Right lobe of liver (tissue), 6 donors: ENCODE results near the gene DDX54. TPM values are rescaled to one million over a fixed set of nuclear protein-coding genes. Genes with fewer than 3 reads are reported as not detected.

ENCODE experiments used
- ATAC-seq, 4 donors: fragments of 200-7000 bp; cut with Tn5 transposase; one replicate each; pipeline ENCODE4 v1.9.1; 2020; ENCODE audit warnings: mild to moderate bottlenecking in 4 of 4, moderate library complexity in 4 of 4
- DNase-seq, 3 donors: peaks; one replicate each; pipeline ENCODE4 v3.0.0-alpha.2; 2020
- H3K27ac ChIP-seq, 3 donors: fragments of 200-600 bp; one replicate each; pipeline ENCODE4 v1.8.0; 2022
- H3K27me3 ChIP-seq, 2 donors: fragments of 200-600 bp; one replicate each; pipeline ENCODE4 v1.8.0; 2022
- H3K36me3 ChIP-seq, 4 donors: fragments of 200-600 bp; sonication (generic) in 1 of 4; one replicate each; pipeline versions ENCODE4 v1.5.1 to v1.8.0; 2017 to 2022; ENCODE audit warnings: control low read depth in 1 of 4
- H3K4me1 ChIP-seq, 4 donors: fragments of 200-600 bp; sonication (generic) in 1 of 4; one replicate each; pipeline versions ENCODE4 v1.5.1 to v1.8.0; 2017 to 2022; ENCODE audit warnings: control low read depth in 1 of 4
- H3K4me3 ChIP-seq, 3 donors: fragments of 200-600 bp; one replicate each; pipeline ENCODE4 v1.8.0; 2022
- H3K9me3 ChIP-seq, 4 donors: fragments of 200-600 bp; sonication (generic) in 1 of 4; one replicate each; pipeline versions ENCODE4 v1.5.1 to v1.8.0; 2017 to 2022; ENCODE audit warnings: control low read depth in 1 of 4
- POLR2A ChIP-seq: fragments of 450-650 bp; IDR thresholded peaks from one replicate; pipeline ENCODE4 v1.6.1; 2017; ENCODE audit warnings: antibody characterized with exemption, mild to moderate bottlenecking
- WGBS: methylation state at CpG from one replicate; pipeline ENCODE4 v1.1.6; 2018; ENCODE audit warnings: low coverage, low lambda C conversion rate; ENCODE audit not compliant: insufficient coverage; ENCODE audit errors: missing lambda C conversion rate; 5-methylcytosine and 5-hydroxymethylcytosine counted together
- intact Hi-C, 2 donors: fragments of 100-400 bp; cut with DNase I; formaldehyde crosslinking; loops; one replicate each; pipeline versions ENCODE4 v1.11.2 to v1.14.1; 2022
- total RNA-seq, 6 experiments: library from RNA; depleted of rRNA in 2 of 6; stranded (reverse); fragments of >200 nt in 2 of 6; fragmentation: NEBNext Ultra II Directional in 3 of 6; extraction: Animal tissue kit (Norgen Biotek cat#: 25700) in 3 of 6; gene quantifications; one replicate each; pipeline versions ENCODE4 v1.1.0 to v1.2.4, GENCODE V29; 2016 to 2023
- TF ChIP-seq, protein P1 (sequence below), 4 donors: fragments of 200-600 bp in 3 of 4; fragments of 450-650 bp in 1 of 4; IDR thresholded peaks; one replicate each; pipeline versions ENCODE4 v1.5.1 to v1.8.0; 2016 to 2022; ENCODE audit warnings: antibody characterized with exemption in 4 of 4, mild to moderate bottlenecking in 2 of 4
- donor health status: DM: no; HTN: yes; CAD: no.
- donor health status: DM: no; HTN: no; CAD: no.
- donor health status: DM: no; HTN: no; CAD: no.
- donor health status: DM: no; HTN: yes; CAD: no.
- donor health status: DM: no; HTN: yes; CAD: no.

Gene DDX54
- total RNA-seq, 6 experiments from 2014 or later: 22.8 to 43.8 (median 31.1) TPM

DNA sequence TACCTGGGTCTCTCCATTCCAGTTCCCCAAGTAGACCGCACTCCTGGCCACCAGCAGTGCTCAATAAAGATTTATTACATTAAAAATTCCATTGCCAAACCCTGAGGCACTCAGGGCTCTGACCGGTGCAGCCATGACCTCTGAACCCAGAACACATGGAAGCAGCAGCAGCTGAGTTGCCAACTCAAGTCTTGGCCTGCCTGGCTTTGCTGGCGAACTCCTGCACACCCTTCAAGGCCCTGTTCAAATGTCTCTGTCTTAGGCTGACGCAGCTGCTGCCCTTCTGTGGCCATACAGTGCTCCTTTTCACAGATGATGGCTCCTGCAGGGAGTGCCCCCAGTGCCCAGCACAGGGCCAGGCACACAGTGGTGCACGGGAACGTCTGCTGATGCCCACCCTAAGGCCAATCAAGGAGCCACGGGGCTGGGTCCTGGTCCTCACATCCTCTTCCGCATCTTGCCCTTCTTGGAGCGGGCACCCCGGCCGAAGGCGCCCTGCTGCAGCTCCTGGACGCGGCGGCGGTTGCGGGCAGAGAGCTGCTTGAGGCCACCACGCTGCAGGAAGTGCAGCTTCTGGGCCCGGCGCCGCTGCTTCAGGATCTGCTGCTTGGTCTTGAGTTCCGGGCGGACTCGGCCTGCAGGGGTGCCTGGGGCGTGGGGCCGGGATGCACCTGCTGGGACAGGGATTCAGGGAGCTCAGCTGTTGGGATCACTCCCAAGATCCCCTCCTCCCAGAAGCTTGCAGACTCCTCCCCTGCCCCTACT, 26.7 kb downstream of the DDX54 start:
- H3K27ac ChIP-seq: no peak overlapping the region
- no peaks in the 10 kb centered on the region for H3K27me3 ChIP-seq
- DNase-seq (no peak), ATAC-seq (peak in 1 of 4 donors; percentile 33)
- intact Hi-C loops: no loop called here
- 72% methylated on average over 4 of the region's 26 CpGs for WGBS
- no peak overlapping the region for H3K4me3 ChIP-seq
- no peaks in the 10 kb centered on the region for H3K9me3 ChIP-seq
- peaks cover 0 to 30% (median 5%) of the 10 kb centered on the region in 4 donors for H3K36me3 ChIP-seq
- peaks cover 0 to 12% (median 0%) of the 10 kb centered on the region in 4 donors for H3K4me1 ChIP-seq
- TF ChIP-seq, protein P1, sequence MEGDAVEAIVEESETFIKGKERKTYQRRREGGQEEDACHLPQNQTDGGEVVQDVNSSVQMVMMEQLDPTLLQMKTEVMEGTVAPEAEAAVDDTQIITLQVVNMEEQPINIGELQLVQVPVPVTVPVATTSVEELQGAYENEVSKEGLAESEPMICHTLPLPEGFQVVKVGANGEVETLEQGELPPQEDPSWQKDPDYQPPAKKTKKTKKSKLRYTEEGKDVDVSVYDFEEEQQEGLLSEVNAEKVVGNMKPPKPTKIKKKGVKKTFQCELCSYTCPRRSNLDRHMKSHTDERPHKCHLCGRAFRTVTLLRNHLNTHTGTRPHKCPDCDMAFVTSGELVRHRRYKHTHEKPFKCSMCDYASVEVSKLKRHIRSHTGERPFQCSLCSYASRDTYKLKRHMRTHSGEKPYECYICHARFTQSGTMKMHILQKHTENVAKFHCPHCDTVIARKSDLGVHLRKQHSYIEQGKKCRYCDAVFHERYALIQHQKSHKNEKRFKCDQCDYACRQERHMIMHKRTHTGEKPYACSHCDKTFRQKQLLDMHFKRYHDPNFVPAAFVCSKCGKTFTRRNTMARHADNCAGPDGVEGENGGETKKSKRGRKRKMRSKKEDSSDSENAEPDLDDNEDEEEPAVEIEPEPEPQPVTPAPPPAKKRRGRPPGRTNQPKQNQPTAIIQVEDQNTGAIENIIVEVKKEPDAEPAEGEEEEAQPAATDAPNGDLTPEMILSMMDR (IDR thresholded peaks at IDR 0.05): no peak
- no peak for TF ChIP-seq POLR2A

DNA sequence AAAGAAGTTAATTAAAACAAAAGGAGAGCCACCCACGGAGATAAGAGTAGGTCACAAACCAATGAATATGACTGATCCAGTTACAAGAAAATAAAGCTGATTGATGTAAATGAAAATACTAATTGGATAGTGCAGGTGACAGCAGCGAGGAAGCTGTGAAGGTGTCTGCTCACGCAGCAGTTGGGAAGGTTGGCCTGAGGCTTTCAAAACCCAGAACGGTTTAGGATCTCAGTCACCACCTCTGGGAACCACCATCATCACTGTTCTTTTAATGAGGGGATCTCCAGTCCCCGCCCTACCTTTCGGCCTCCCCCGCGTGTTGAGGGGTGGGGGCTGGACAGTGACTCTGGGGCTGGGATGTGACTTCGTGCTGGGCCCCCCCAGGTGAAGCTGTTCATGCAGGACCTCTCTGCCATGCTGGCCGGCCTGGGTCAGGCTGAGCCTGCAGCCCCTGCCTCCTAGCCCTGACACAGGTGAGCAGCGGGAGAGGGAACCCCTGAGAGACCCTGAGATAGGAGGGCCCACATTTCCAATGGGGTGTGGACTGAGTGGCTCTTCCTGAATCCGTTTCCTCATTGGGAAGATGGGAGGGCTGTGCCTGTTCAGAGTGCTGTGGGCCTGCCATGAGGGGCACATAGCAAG, 27.9 kb downstream of the DDX54 start:
- no peaks in the 10 kb centered on the region for H3K27me3 ChIP-seq
- H3K4me3 ChIP-seq: no peak overlapping the region
- peaks cover 0 to 21% (median 3%) of the 10 kb centered on the region in 4 donors for H3K4me1 ChIP-seq
- no peaks in the 10 kb centered on the region for H3K9me3 ChIP-seq
- no peak for DNase-seq
- ATAC-seq: no peak
- peaks cover 0 to 26% (median 5%) of the 10 kb centered on the region in 4 donors for H3K36me3 ChIP-seq
- TF ChIP-seq, protein P1 (IDR thresholded peaks at IDR 0.05): no peak
- TF ChIP-seq POLR2A: no peak
- intact Hi-C loops: no loop called here
- 88% methylated on average over 4 of the region's 12 CpGs for WGBS
- no peak overlapping the region for H3K27ac ChIP-seq

DNA sequence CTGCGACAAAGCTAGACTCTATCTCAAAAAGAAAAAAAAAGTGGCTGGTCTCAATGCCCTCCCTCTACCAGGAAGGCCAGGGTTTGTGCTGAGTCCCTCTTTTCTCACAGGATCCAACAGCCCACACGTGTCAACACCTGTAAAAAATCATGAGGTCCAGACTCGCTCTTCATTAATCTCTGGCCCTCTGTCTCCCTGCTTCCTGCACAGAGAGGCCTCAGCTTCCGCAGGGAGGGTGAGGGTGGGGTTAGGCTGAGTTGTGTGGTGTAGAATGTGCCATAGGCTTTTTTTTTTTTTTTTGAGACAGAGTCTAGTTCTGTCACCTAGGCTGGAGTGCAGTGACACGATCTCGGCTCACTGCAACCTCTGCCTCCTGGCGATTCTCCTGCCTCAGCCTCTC, 29.6 kb downstream of the DDX54 start:
- Histone ChIP-seq H3K27me3 (no peaks in the 10 kb centered on the region), H3K27ac (no peak overlapping the region), H3K4me1 (peaks cover 0 to 16% (median 3%) of the 10 kb centered on the region in 4 donors), H3K4me3 (no peak overlapping the region), H3K9me3 (no peaks in the 10 kb centered on the region), H3K36me3 (peaks cover 0 to 21% (median 2%) of the 10 kb centered on the region in 4 donors)
- 50% methylated on average over 7 of the region's 7 CpGs for WGBS
- TF ChIP-seq POLR2A: no peak
- TF ChIP-seq, protein P1 (IDR thresholded peaks at IDR 0.05): no peak
- intact Hi-C loops: no loop called here
- no peak for DNase-seq
- no peak for ATAC-seq

DNA sequence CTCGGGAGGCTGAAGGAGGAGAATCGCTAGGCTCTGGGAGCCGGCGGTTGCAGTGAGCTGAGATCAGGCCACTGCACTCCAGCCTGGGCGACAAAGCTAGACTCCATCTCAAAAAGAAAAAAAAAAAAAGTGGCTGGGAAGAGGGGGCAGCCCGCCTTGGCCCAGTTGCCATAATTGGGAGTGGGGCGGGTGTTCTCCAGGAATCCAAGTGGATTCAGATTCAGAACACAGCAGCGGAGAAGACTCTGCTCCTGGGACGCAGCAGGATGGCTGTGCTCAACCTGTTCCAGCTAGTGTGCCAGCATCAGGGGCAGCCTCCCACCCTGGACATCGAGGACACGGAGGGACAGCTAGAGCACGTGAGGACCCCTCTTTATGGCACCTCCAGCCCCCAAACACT, 30.2 kb downstream of the DDX54 start:
- Histone ChIP-seq H3K27ac (no peak overlapping the region), H3K9me3 (no peaks in the 10 kb centered on the region), H3K4me3 (no peak overlapping the region), H3K36me3 (peaks cover 0 to 15% (median 1%) of the 10 kb centered on the region in 4 donors), H3K27me3 (no peaks in the 10 kb centered on the region), H3K4me1 (peaks cover 0 to 16% (median 3%) of the 10 kb centered on the region in 4 donors)
- no peak for DNase-seq
- intact Hi-C loops: no loop called here
- TF ChIP-seq, protein P1 (IDR thresholded peaks at IDR 0.05): no peak
- TF ChIP-seq POLR2A: no peak
- WGBS: 58% methylated on average over 7 of the region's 12 CpGs
- ATAC-seq: no peak
